GM21528 (cell line): Measurements from ENCODE around the gene OSGEPL1.
"Not testable (repeated sequence)": the region's sequence is repeated elsewhere in the genome, so short reads cannot be mapped to it uniquely, and the experiment has no call there.

Experiments used
- ATAC-seq: cut with Tn5 transposase; IDR thresholded peaks from one replicate; pipeline ENCODE4 v1.9.1; 2021; ENCODE audit warnings: mild to moderate bottlenecking, moderate library complexity; ENCODE audit not compliant: unreplicated experiment, low FRiP score

The OSGEPL1 gene

DNA sequence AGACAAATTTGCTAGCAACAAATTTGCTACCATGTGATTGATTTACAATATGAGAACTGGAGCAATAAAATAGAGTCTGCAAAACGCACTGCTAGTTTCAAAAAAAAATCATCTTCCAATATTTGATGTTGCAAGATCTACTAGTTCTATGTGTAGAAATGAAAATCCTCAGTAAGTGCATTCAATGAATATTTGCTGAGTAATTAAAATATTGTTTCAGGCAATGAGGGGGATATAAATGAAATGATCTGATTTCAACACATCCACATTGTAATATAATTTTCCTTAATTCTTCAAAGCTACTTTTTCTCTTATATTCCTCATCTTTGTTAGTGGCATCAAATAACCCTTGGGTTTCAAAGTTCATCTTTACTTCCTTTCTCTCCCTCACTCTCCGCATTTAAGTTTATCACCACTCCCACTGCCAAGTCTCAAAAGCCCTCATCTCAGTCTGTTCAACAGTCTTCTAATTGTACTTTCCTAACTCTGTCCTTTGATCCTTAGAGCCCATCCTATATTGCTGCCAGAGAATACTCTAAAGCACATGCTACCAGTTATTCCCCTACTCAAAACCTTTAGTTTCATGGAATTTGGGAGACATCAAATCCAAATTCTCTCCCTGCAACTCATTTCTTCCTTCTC lies 6.2 kb downstream of the OSGEPL1 start:
- no peak for ATAC-seq

DNA sequence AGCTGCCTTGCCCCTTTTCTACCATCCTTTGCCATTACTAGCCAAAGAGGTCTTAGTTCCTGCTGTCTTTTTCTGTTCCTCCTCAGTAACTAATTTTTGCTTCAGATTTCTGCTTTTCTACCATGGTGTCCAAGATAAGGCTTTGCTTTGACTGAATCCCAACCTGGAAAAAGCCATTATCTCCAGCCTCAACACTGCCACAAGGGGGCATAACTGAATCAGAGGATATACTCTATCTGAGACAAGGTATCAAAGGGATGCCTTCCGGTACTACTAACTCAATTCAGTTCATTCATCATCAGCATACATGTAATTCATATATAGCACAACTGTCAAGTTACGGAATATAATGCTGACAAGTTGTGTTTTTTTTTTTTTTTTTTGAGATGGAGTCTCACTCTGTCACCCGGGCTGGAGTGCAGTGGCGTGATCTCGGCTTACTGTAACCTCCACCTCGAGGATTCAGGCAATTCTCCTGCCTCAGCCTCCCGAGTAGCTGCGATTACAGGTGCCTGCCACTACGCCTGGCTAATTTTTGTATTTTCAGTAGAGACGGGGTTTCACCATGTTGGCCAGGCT lies 11.4 kb downstream of the OSGEPL1 start:
- ATAC-seq = no peak

DNA sequence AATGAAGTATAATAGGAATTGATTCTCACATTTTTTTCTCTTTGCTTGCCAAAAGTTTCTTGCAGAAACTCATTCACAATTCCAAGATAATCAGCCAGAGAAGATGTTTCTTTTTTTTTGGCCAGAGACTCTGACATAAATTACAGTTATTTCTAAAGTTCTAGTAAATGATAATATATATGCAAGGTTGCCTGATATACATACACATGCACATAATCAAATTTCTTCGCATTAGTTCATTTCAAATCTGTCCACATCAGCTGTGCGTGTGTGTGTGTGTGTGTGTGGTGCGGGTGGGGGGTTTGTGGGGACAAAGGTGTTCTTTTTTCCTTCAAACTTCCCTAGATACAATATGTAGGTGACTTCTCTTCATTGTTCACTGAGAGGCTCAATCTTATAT lies 33.2 kb downstream of the OSGEPL1 start:
- ATAC-seq = no peak

DNA sequence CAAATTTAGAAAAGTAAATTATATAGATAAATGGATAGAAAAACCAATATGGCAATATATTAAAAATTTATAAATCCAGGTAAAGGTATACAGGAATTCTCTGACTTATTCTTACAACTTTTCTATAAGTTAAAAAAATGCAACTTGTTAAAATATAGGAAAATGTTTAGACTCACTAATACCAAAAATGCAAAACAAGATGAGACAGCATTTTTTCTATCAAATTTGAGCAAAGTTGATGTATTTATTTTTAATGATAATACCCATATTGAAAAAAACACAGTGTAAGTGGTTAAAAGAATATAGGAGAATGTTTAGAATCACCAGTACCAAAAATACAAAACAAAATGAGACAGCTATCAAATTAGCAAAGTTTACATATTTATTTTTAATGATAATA lies 35.7 kb downstream of the OSGEPL1 start:
- no peak for ATAC-seq

DNA sequence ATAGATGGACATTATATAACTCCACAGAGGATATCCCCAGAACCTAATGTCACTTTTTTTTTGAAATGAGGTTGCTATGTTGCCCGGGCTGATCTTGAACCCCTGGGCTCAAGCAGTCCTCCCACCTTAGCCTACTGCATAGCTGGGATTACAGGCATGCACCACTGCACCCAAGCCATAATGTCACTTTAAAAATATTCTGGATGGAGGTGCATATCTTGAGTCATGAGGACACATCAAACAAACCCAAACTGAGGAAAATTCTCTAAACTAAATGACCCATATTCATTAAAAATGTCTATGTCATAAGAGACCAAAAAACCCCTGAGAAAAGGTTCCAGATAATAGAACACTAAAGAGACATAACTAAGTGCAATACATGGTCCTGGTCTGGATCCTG lies 36.3 kb downstream of the OSGEPL1 start:
- no peak for ATAC-seq

DNA sequence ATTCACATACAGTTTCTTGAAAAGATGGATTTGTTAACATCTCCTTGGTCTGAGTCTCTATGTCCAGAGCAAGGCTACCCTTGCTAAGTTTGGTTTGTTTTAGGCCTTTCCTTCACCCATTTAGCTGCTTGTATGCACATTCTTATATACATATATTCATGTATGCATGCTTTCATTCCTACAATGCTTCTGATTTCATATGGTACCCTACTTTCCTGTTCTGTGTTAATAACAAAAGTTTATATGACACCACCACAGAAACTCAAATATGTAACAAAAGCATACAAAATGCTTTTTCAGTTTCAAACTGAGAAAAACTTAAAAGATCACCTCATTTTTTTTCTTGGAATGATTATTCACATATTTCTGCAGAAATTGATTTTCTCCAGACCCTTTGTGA lies 39.4 kb downstream of the OSGEPL1 start:
- ATAC-seq = no peak

DNA sequence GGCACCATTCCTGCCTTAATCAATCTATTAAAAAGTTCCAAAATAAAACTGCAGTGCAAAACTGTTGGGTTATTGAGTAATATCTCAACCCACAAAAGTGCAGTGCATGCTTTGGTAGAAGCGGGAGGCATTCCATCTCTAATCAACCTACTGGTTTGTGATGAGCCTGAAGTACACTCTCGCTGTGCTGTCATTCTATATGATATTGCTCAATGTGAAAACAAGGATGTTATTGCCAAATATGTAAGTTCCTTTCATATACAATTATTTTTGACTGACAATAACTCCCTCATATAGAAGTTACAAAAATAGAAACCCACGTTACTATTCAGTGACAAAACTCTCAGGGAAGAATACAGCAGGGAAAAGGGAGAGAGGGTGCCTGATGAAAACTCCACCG lies 43.0 kb downstream of the OSGEPL1 start:
- ATAC-seq = no peak

DNA sequence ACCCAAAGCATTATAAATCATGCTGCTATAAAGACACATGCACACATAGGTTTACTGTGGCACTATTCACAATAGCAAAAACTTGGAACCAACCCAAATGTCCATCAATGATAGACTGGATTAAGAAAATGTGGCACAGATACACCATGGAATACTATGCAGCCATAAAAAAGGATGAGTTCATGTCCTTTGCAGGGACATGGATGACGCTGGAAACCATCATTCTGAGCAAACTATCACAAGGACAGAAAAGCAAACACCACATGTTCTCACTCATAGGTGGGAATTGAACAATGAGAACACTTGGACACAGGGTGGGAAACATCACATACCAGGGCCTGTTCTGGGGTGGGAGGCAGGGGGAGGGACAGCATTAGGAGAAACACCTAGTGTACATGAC lies 45.0 kb downstream of the OSGEPL1 start:
- not testable (repeated sequence) for ATAC-seq

DNA sequence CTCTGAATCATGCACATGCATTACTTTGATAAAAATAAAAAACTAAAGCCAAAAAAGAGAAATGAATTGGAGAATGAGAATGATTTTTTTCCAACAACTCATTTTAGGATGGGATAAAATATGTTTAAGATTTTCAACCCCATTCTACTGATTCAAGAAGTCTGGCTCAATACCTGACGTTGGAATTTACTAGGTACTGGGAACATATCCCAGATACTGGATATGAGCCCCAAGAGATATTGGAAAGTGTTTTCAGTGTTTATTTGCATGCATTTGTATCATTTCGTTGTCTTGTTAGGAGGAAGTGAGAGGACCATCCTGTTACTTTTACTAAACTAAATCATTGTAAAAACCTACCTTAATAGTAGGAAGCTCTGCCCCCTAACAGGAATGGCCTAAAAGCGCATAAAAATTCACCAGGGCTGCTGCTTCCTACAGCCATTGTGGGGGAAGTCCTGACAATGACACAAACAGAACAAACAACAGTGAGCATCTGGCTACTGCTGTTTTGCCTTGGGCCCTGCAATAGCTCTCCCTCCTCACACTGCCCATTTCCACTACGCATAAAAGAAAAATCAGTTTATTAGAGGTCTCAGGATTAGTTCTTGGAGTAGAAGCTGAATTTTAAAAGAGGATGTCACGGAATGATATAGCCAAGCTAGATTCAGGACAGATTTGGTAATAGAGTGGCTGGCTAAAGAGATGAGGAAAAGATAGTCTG lies 52.9 kb downstream of the OSGEPL1 start:
- ATAC-seq = no peak

DNA sequence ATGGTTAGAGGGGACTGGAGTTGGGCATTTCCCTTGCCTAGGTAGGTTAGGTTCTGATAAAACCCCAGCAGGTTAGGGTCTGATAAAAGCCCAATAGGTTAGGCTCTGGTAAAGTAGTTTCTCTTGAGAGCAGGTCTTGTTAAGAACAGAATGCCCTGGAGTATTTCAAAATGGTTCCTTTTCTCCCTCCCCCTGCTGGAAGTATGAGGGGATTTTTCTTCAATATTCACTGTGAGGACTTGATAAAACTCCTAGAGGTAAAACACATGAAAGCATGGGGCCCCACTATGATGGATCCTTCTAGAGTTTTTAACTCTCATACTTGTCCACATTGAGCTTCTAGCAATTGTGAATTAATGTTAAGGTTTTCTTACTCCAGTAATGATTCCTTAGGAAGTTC lies 60.5 kb downstream of the OSGEPL1 start:
- no peak for ATAC-seq

DNA sequence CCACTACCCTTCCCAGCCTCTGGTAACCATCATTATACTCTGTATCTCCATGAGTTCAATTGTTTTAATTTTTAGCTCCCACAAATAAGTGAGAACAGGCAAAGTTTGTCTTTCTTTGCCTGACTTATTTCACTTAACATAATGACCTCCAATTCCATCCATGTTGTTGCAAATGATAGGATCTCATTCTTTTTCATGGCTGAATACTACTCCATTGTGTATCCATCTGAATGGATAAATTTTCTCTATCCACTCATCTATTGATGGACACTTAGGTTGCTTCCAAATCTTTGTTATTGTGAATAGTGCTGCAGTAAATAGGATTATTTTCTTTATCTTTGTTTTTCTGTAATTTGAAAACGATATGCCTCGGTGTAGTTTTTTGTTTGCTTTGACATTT lies 61.9 kb downstream of the OSGEPL1 start:
- no peak for ATAC-seq

DNA sequence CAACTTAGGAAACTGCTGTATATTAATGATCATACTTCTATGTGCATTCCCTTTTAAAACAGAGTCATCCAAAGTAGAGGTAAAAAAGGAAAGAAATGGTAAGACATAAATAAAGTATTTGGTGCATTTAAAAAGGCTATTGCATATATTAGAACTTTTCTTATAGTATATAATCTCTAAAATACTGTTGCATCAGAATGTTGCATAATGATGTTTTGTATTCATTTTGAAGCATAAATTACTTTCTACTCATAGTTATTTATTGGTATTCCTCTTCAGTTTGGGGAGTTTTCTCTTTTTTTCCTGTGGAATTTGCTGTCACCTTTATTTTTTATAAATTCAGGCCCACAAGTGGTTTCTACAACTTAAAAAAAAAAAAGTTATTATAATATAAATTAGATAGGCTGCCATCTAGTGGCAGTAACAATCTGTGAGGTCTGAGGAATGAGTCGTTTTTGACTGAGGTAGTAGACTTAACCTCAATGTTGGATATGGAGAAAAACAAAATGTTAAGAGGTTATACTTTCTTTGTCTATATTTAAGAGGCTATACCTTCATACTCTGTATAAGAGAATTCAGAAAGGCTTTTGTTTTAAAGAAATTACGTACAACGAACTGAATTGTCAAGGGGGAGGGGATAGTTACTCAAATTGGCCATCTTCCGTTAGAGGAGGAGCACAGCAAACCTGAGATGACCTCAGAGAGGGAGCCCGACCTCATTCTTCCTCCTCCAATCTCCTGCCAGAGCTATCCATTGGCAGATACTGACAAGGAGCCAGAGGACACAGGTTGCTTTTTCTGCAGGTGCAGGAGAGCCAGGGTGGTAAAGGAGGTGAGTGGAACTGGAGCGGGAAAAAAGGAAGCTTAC lies 64.3 kb downstream of the OSGEPL1 start:
- no peak for ATAC-seq
